RWPE2 (cell line): ENCODE measurements around the gene FAM163A.

Experiments used
- ATAC-seq: fragments of 200-7000 bp; cut with Tn5 transposase; 3 replicates; pipeline ENCODE4 v1.9.1; 2021; ENCODE audit warnings: low read depth
- DNase-seq: peaks from one replicate; pipeline ENCODE4 v3.0.0-alpha.2; 2020; ENCODE audit warnings: low spot score
- H3K27ac ChIP-seq: fragments of 450-650 bp; 2 replicates; pipeline ENCODE4 v1.5.1; 2017; ENCODE audit warnings: mild to moderate bottlenecking; ENCODE audit not compliant: poor library complexity, severe bottlenecking
- H3K27me3 ChIP-seq: fragments of 250-450 bp; sonication (Bioruptor Pico); 2 replicates; pipeline ENCODE4 v1.5.1; 2021; ENCODE audit warnings: mild to moderate bottlenecking, moderate library complexity; ENCODE audit not compliant: insufficient read depth, poor library complexity, severe bottlenecking
- H3K36me3 ChIP-seq: fragments of 250-450 bp; sonication (Bioruptor Pico); 2 replicates; pipeline ENCODE4 v1.5.1; 2020; ENCODE audit warnings: low read depth, mild to moderate bottlenecking, moderate library complexity
- H3K4me1 ChIP-seq: fragments of 250-450 bp; sonication (Bioruptor Pico); 2 replicates; pipeline ENCODE4 v1.5.1; 2021; ENCODE audit warnings: mild to moderate bottlenecking, moderate library complexity; ENCODE audit not compliant: insufficient read depth, poor library complexity, severe bottlenecking
- H3K4me3 ChIP-seq: fragments of 250-450 bp; sonication (Bioruptor Pico); 2 replicates; pipeline ENCODE4 v1.5.1; 2021; ENCODE audit warnings: mild to moderate bottlenecking, moderate library complexity; ENCODE audit not compliant: severe bottlenecking
- H3K9me3 ChIP-seq: fragments of 250-450 bp; sonication (Bioruptor Pico); 2 replicates; pipeline ENCODE4 v1.5.1; 2021; ENCODE audit warnings: mild to moderate bottlenecking, moderate library complexity; ENCODE audit not compliant: severe bottlenecking
- TF ChIP-seq, protein P1 (sequence below): fragments of 450-650 bp; IDR thresholded peaks from one replicate; pipeline ENCODE4 v1.5.1; 2017; ENCODE audit warnings: mild to moderate bottlenecking, moderate library complexity; ENCODE audit not compliant: poor library complexity, severe bottlenecking

FAM163A gene

DNA sequence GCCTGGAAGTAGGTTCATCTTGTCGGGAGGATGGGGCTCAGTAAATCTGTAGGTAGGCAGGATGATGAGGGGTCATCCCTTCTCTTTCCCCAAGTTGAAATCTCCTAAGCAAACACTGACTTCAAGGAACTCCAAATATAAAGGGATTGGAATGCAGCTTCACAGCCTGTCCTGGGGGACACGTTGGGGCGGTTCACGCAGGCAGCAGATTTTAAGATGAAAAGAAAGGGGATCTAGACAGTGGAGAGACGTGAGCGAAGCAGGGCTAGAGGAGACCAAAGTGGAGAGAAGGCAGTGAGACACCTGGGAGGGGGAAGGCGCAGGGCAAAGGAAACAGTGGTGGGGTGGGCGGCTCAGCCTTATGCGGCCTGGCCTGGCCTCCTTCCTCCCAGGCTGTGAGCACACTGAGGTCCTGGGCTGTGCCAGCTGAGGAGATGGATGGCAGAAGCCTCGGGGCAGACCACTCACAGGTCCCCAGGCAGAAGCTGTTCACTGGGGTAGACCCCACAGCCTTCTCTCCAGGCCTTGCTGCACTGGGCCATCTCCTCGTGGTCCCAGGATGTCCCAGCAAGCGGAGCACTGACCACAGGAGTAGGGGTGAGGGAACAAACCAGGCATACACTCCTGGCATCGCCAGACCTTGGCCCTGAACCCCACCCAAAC lies 82.8 kb downstream of the FAM163A start:
- Histone ChIP-seq H3K27me3 (no peaks in the 10 kb centered on the region), H3K27ac (no peak overlapping the region), H3K36me3 (no peaks in the 10 kb centered on the region), H3K4me3 (no peak overlapping the region), H3K4me1 (no peaks in the 10 kb centered on the region), H3K9me3 (no peaks in the 10 kb centered on the region)
- no peak for ATAC-seq
- DNase-seq = no peak
- TF ChIP-seq, protein P1, sequence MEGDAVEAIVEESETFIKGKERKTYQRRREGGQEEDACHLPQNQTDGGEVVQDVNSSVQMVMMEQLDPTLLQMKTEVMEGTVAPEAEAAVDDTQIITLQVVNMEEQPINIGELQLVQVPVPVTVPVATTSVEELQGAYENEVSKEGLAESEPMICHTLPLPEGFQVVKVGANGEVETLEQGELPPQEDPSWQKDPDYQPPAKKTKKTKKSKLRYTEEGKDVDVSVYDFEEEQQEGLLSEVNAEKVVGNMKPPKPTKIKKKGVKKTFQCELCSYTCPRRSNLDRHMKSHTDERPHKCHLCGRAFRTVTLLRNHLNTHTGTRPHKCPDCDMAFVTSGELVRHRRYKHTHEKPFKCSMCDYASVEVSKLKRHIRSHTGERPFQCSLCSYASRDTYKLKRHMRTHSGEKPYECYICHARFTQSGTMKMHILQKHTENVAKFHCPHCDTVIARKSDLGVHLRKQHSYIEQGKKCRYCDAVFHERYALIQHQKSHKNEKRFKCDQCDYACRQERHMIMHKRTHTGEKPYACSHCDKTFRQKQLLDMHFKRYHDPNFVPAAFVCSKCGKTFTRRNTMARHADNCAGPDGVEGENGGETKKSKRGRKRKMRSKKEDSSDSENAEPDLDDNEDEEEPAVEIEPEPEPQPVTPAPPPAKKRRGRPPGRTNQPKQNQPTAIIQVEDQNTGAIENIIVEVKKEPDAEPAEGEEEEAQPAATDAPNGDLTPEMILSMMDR = no peak

GRCh38 chr1:179826626-179827280 lies 83.7 kb downstream of the FAM163A start:
- TF ChIP-seq, protein P1 = no peak
- Histone ChIP-seq H3K4me3 (no peak overlapping the region), H3K36me3 (no peaks in the 10 kb centered on the region), H3K4me1 (no peaks in the 10 kb centered on the region), H3K27me3 (no peaks in the 10 kb centered on the region), H3K27ac (no peak overlapping the region), H3K9me3 (no peaks in the 10 kb centered on the region)
- ATAC-seq = no peak
- no peak for DNase-seq

DNA sequence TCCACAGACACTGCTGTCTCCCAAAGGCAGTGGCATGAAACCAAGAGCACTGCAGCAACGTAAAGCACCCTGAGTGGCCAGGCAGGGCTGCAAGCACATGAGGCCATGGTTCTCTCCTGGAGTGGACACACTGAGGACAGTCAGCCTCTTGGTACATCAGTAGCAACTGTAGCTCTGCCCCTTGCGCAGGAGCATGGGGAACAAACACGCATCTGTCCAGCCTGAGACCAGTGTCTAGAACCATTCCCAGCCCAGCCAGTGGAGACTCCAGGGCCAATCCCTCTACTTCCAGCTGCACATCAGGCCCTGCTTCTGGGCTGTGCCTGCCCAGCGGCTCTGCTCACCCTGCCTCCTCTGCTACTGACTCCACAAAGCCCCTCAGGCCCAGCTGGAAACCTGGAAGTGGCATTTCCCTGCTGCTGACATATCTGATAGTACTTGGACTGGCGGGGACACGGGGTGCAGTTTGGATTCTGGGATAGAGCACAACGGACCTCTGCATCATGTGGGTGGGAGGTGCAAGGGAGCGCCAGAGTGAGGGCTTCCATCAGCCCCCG lies 85.5 kb downstream of the FAM163A start:
- ATAC-seq (no peak), DNase-seq (no peak)
- TF ChIP-seq, protein P1 = no peak

GRCh38 chr1:179831225-179831624 lies 88.1 kb downstream of the FAM163A start:
- Histone ChIP-seq H3K4me3 (no peak overlapping the region), H3K36me3 (no peaks in the 10 kb centered on the region), H3K27ac (no peak overlapping the region), H3K9me3 (no peaks in the 10 kb centered on the region), H3K4me1 (no peaks in the 10 kb centered on the region), H3K27me3 (no peaks in the 10 kb centered on the region)
- TF ChIP-seq, protein P1 = no peak
- ATAC-seq (peak; percentile 40; the same call in 1 of the 3 replicates), DNase-seq (no peak)

More for the DNA sequence above, 85.5 kb downstream of the FAM163A start:
- H3K4me3 ChIP-seq = no peak overlapping the region
- no peaks in the 10 kb centered on the region for H3K27me3 ChIP-seq
- no peaks in the 10 kb centered on the region for H3K4me1 ChIP-seq
- no peaks in the 10 kb centered on the region for H3K9me3 ChIP-seq
- no peaks in the 10 kb centered on the region for H3K36me3 ChIP-seq
- H3K27ac ChIP-seq = no peak overlapping the region
